GM12891 (cell line): ENCODE results near the gene CUL4A.

ENCODE experiments used
- POLR2A ChIP-seq: IDR thresholded peaks from 2 replicates; pipeline ENCODE4 v1.6.1; 2011; ENCODE audit warnings: low read depth, low read length, control low read depth
- SPI1 ChIP-seq: IDR thresholded peaks from 2 replicates; pipeline ENCODE4 v1.6.1; 2011; ENCODE audit warnings: low read depth, low read length, control low read depth
- TAF1 ChIP-seq: IDR thresholded peaks from 2 replicates; pipeline ENCODE4 v1.6.1; 2011; ENCODE audit warnings: low read depth, low read length, control low read depth

- TF ChIP-seq TAF1, result no peak
- TF ChIP-seq POLR2A, result no peak
- no peak for TF ChIP-seq SPI1
These were observed 1.4 kb downstream of the CUL4A start for GRCh38 chr13:113210833-113211232.
